ENCODE measurements around the gene ALDH4A1. TPM values are rescaled to one million over a fixed set of nuclear protein-coding genes. Genes with fewer than 3 reads are reported as not detected.

The ALDH4A1 gene
- total and polyA plus RNA-seq, 2 experiments from 2014 or later: 11.3 to 33.8 TPM

GRCh38 chr1:18939398-18940302, 37.3 kb upstream of the ALDH4A1 start:
- Histone ChIP-seq H3K9me2 (ENCODE audit: insufficient read depth) (no peaks in the 10 kb centered on the region), H3F3A (replicated peaks; ENCODE audit: low read depth) (no peaks in the 10 kb centered on the region), H3K27ac (ENCODE audit: low read depth) (no peak overlapping the region), H2AFZ (no peak overlapping the region), H3K4me2 (no peak overlapping the region), H3K4me3 (no peak overlapping the region), H3K27me3 (ENCODE audit: insufficient read depth) (no peaks in the 10 kb centered on the region), H3K79me2 (replicated peaks; ENCODE audit: insufficient read depth) (no peaks in the 10 kb centered on the region), H4K20me1 (replicated peaks; ENCODE audit: insufficient read depth) (no peaks in the 10 kb centered on the region; the same call in none of the 2 replicates), H3K4me1 (ENCODE audit: insufficient read depth) (peaks cover 3% of the 10 kb centered on the region; the same call in 1 of the 2 replicates), H3K36me3 (ENCODE audit: insufficient read depth) (no peaks in the 10 kb centered on the region)
- DNase-seq (ENCODE audit: low spot score): no peak
- no peak for ATAC-seq
- H3K27ac Mint-ChIP-seq: no peak overlapping the region
- no peaks in the 10 kb centered on the region; the same call in 2 of the 3 replicates for H3K36me3 Mint-ChIP-seq (ENCODE audit: low read depth)
- peaks cover 3% of the 10 kb centered on the region for H3K27me3 Mint-ChIP-seq (ENCODE audit: insufficient read depth, low read depth, poor library complexity)
- no peak overlapping the region for H3K4me3 Mint-ChIP-seq
- peaks cover 3% of the 10 kb centered on the region; the same call in 1 of the 3 replicates for H3K9me3 Mint-ChIP-seq
- TF ChIP-seq ZNF462 (CRISPR knock-in tag; IDR thresholded peaks at IDR 0.05): no peak
- no peak for TF ChIP-seq EZH2 (IDR thresholded peaks at IDR 0.05; ENCODE audit: low read depth, unreplicated experiment)
- no peak for TF ChIP-seq JUNB (IDR thresholded peaks at IDR 0.05; ENCODE audit: unreplicated experiment)
- no peak for TF ChIP-seq REST (IDR thresholded peaks at IDR 0.05; ENCODE audit: unreplicated experiment)
- peaks cover 43% of the 10 kb centered on the region for H3K4me1 Mint-ChIP-seq
